ENCODE measurements around the gene SDK1. TPM values are rescaled to one million over a fixed set of nuclear protein-coding genes. Genes with fewer than 3 reads are reported as not detected.

Gene SDK1
- total RNA-seq, 1 experiment from 2014 or later = 9.3 TPM

GRCh38 chr7:4079956-4080355 lies 778.9 kb downstream of the SDK1 start (continued):
- TF ChIP-seq, protein P1, sequence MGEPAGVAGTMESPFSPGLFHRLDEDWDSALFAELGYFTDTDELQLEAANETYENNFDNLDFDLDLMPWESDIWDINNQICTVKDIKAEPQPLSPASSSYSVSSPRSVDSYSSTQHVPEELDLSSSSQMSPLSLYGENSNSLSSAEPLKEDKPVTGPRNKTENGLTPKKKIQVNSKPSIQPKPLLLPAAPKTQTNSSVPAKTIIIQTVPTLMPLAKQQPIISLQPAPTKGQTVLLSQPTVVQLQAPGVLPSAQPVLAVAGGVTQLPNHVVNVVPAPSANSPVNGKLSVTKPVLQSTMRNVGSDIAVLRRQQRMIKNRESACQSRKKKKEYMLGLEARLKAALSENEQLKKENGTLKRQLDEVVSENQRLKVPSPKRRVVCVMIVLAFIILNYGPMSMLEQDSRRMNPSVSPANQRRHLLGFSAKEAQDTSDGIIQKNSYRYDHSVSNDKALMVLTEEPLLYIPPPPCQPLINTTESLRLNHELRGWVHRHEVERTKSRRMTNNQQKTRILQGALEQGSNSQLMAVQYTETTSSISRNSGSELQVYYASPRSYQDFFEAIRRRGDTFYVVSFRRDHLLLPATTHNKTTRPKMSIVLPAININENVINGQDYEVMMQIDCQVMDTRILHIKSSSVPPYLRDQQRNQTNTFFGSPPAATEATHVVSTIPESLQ (CRISPR knock-in tag; IDR thresholded peaks at IDR 0.05) = no peak
- TF ChIP-seq ATF1 (CRISPR knock-in tag; IDR thresholded peaks at IDR 0.05) (no peak), MAX (CRISPR knock-in tag; IDR thresholded peaks at IDR 0.05) (no peak), ZNF121 (CRISPR knock-in tag; IDR thresholded peaks at IDR 0.05) (no peak), MYBL2 (CRISPR knock-in tag; IDR thresholded peaks at IDR 0.05) (no peak), ZNF416 (CRISPR knock-in tag; IDR thresholded peaks at IDR 0.05) (no peak), MXD4 (CRISPR knock-in tag; IDR thresholded peaks at IDR 0.05; ENCODE audit: borderline replicate concordance) (no peak), SOX15 (CRISPR knock-in tag; IDR thresholded peaks at IDR 0.05) (no peak)
- TF ChIP-seq, protein P2, sequence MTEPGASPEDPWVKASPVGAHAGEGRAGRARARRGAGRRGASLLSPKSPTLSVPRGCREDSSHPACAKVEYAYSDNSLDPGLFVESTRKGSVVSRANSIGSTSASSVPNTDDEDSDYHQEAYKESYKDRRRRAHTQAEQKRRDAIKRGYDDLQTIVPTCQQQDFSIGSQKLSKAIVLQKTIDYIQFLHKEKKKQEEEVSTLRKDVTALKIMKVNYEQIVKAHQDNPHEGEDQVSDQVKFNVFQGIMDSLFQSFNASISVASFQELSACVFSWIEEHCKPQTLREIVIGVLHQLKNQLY (CRISPR knock-in tag; IDR thresholded peaks at IDR 0.05) = no peak

GRCh38 chr7:4080954-4081353 lies 779.9 kb downstream of the SDK1 start:
- peaks cover 8% of the 10 kb centered on the region for H3K4me1 Mint-ChIP-seq
- H3K9me3 Mint-ChIP-seq = peaks cover 17% of the 10 kb centered on the region
- H3K27me3 Mint-ChIP-seq (ENCODE audit: low read depth) = no peaks in the 10 kb centered on the region; the same call in 1 of the 2 replicates
- no peak overlapping the region for H3K27ac Mint-ChIP-seq
- TF ChIP-seq, protein P3, sequence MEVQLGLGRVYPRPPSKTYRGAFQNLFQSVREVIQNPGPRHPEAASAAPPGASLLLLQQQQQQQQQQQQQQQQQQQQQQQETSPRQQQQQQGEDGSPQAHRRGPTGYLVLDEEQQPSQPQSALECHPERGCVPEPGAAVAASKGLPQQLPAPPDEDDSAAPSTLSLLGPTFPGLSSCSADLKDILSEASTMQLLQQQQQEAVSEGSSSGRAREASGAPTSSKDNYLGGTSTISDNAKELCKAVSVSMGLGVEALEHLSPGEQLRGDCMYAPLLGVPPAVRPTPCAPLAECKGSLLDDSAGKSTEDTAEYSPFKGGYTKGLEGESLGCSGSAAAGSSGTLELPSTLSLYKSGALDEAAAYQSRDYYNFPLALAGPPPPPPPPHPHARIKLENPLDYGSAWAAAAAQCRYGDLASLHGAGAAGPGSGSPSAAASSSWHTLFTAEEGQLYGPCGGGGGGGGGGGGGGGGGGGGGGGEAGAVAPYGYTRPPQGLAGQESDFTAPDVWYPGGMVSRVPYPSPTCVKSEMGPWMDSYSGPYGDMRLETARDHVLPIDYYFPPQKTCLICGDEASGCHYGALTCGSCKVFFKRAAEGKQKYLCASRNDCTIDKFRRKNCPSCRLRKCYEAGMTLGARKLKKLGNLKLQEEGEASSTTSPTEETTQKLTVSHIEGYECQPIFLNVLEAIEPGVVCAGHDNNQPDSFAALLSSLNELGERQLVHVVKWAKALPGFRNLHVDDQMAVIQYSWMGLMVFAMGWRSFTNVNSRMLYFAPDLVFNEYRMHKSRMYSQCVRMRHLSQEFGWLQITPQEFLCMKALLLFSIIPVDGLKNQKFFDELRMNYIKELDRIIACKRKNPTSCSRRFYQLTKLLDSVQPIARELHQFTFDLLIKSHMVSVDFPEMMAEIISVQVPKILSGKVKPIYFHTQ (CRISPR knock-in tag; IDR thresholded peaks at IDR 0.05) = no peak
- no peak for TF ChIP-seq ZNF423 (CRISPR knock-in tag; IDR thresholded peaks at IDR 0.05)
- TF ChIP-seq ZNF232 (CRISPR knock-in tag; IDR thresholded peaks at IDR 0.05) = no peak
- peaks cover 20% of the 10 kb centered on the region for H3K36me3 Mint-ChIP-seq
- ChIA-PET POLR2A (interaction anchor here (0.6 kb wide), 1 partner anchor 727 kb away, joined by 3 read pairs; no protein-coding TSS in a partner anchor), CTCF (interaction anchor here (0.6 to 1.2 kb wide), 7 partner anchors 23 to 387 kb away, joined by 3 to 7 read pairs (median 3); no protein-coding TSS in a partner anchor)
- no peak overlapping the region for H3K4me3 Mint-ChIP-seq
- DNase-seq (ENCODE audit: low spot score) (no peak), ATAC-seq (peak; percentile 64; the same call in 1 of the 2 replicates)

DNA sequence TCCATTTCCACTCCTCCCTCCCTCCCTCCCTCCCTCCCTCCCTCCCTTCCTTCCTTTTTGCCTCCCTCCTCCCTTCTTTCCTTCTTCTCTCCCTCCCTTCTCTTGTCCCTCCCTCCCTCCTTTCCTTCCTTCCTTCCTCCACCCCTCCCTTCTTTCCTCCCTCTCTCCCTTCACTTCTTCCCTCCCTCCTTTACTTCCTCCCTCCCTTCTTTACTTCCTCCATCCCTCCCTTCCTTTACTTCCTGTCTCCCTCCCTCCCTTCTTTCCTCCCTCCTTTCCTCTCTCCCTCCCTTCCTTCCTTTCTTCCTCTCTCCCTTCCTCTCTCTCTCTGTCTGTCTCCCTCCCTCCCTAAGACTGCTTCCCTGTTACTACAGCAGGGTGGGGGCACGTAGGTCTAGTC lies 782.5 kb downstream of the SDK1 start:
- Mint-ChIP-seq H3K9me3 (peaks cover 2% of the 10 kb centered on the region; the same call in 1 of the 2 replicates), H3K27me3 (ENCODE audit: low read depth) (no peaks in the 10 kb centered on the region; the same call in 1 of the 2 replicates), H3K4me1 (peaks cover 12% of the 10 kb centered on the region), H3K27ac (no peak overlapping the region), H3K4me3 (no peak overlapping the region), H3K36me3 (peaks cover 4% of the 10 kb centered on the region; the same call in 1 of the 2 replicates)
- ChIA-PET CTCF (no interaction called here), POLR2A (no interaction called here)
- DNase-seq (ENCODE audit: low spot score) = no peak
- TF ChIP-seq, protein P4, sequence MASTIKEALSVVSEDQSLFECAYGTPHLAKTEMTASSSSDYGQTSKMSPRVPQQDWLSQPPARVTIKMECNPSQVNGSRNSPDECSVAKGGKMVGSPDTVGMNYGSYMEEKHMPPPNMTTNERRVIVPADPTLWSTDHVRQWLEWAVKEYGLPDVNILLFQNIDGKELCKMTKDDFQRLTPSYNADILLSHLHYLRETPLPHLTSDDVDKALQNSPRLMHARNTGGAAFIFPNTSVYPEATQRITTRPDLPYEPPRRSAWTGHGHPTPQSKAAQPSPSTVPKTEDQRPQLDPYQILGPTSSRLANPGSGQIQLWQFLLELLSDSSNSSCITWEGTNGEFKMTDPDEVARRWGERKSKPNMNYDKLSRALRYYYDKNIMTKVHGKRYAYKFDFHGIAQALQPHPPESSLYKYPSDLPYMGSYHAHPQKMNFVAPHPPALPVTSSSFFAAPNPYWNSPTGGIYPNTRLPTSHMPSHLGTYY (CRISPR knock-in tag; IDR thresholded peaks at IDR 0.05) = no peak
- TF ChIP-seq ZNF121 (CRISPR knock-in tag; IDR thresholded peaks at IDR 0.05) (no peak), MYBL2 (CRISPR knock-in tag; IDR thresholded peaks at IDR 0.05) (no peak), ATF3 (CRISPR knock-in tag; conservative IDR thresholded peaks at IDR 0.05) (no peak), KAT7 (CRISPR knock-in tag; IDR thresholded peaks at IDR 0.05; ENCODE audit: borderline replicate concordance) (no peak), ZMAT4 (CRISPR knock-in tag; IDR thresholded peaks at IDR 0.05) (no peak), FOXJ3 (CRISPR knock-in tag; IDR thresholded peaks at IDR 0.05; ENCODE audit: borderline replicate concordance) (no peak), ZNF416 (CRISPR knock-in tag; IDR thresholded peaks at IDR 0.05) (no peak), EMX1 (CRISPR knock-in tag; IDR thresholded peaks at IDR 0.05) (no peak), HMGA2 (CRISPR knock-in tag; IDR thresholded peaks at IDR 0.05) (no peak), SOX15 (CRISPR knock-in tag; IDR thresholded peaks at IDR 0.05) (no peak)
- TF ChIP-seq, protein P5, sequence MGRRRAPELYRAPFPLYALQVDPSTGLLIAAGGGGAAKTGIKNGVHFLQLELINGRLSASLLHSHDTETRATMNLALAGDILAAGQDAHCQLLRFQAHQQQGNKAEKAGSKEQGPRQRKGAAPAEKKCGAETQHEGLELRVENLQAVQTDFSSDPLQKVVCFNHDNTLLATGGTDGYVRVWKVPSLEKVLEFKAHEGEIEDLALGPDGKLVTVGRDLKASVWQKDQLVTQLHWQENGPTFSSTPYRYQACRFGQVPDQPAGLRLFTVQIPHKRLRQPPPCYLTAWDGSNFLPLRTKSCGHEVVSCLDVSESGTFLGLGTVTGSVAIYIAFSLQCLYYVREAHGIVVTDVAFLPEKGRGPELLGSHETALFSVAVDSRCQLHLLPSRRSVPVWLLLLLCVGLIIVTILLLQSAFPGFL (CRISPR knock-in tag; IDR thresholded peaks at IDR 0.05; ENCODE audit: borderline replicate concordance) = no peak
- TF ChIP-seq, protein P1 (CRISPR knock-in tag; IDR thresholded peaks at IDR 0.05) = no peak
- ATAC-seq = no peak

Measured in WTC11 (cell line).